Measurements from ENCODE around the gene ZNF709. TPM values are rescaled to one million over a fixed set of nuclear protein-coding genes. Genes with fewer than 3 reads are reported as not detected.

ZNF709 gene
- total and polyA plus RNA-seq, 2 of the 13 experiments (the other 11 are each of a cell fraction or from before 2014, with no cell fraction given) = 1.5 to 3.9 TPM

- TF ChIP-seq ZBTB7A (CRISPR knock-in tag; IDR thresholded peaks at IDR 0.05) (peak; percentile 96), ZNF350 (CRISPR knock-in tag; IDR thresholded peaks at IDR 0.05; ENCODE audit: borderline replicate concordance, low read depth) (peak; percentile 83), RCOR2 (CRISPR knock-in tag; IDR thresholded peaks at IDR 0.05) (no peak), ATM (IDR thresholded peaks at IDR 0.05; ENCODE audit: borderline replicate concordance) (no peak), TSC22D2 (CRISPR knock-in tag; IDR thresholded peaks at IDR 0.05; ENCODE audit: borderline replicate concordance) (0 out of 2 replicates have a peak, but pooled peaks have one; percentile 68), HNF1A (IDR thresholded peaks at IDR 0.05; ENCODE audit: low read depth) (no peak), HNF1A (CRISPR knock-in tag; IDR thresholded peaks at IDR 0.05; ENCODE audit: borderline replicate concordance) (peak; percentile 50; the same call in 1 of the 2 replicates), KLF12 (CRISPR knock-in tag; IDR thresholded peaks at IDR 0.05; ENCODE audit: borderline replicate concordance) (peak; percentile 70; the same call in 1 of the 2 replicates), KAT8 (CRISPR knock-in tag; IDR thresholded peaks at IDR 0.05) (peak; percentile 60; the same call in 1 of the 2 replicates), NCOR1 (IDR thresholded peaks at IDR 0.05; ENCODE audit: borderline replicate concordance, low read length) (peak; percentile 18; the same call in 1 of the 2 replicates), SP2 (CRISPR knock-in tag; IDR thresholded peaks at IDR 0.05) (peak; percentile 91), POLR2AphosphoS5 (IDR thresholded peaks at IDR 0.05; ENCODE audit: low read depth, low read length) (peak; percentile 91), ZNF580 (CRISPR knock-in tag; IDR thresholded peaks at IDR 0.05; ENCODE audit: borderline replicate concordance, low read depth) (peak; percentile 64; the same call in 1 of the 2 replicates), CEBPZ (IDR thresholded peaks at IDR 0.05; ENCODE audit: low read length) (no peak), HES4 (CRISPR knock-in tag; IDR thresholded peaks at IDR 0.05; ENCODE audit: borderline replicate concordance) (0 out of 2 replicates have a peak, but pooled peaks have one; percentile 39), ZNF225 (CRISPR knock-in tag; IDR thresholded peaks at IDR 0.05) (0 out of 2 replicates have a peak, but pooled peaks have one; percentile 73), ZNF101 (CRISPR knock-in tag; IDR thresholded peaks at IDR 0.05; ENCODE audit: borderline replicate concordance, low read depth) (no peak), RFXAP (CRISPR knock-in tag; IDR thresholded peaks at IDR 0.05; ENCODE audit: borderline replicate concordance) (peak; percentile 45; the same call in 1 of the 2 replicates)
- TF ChIP-seq, protein P1, sequence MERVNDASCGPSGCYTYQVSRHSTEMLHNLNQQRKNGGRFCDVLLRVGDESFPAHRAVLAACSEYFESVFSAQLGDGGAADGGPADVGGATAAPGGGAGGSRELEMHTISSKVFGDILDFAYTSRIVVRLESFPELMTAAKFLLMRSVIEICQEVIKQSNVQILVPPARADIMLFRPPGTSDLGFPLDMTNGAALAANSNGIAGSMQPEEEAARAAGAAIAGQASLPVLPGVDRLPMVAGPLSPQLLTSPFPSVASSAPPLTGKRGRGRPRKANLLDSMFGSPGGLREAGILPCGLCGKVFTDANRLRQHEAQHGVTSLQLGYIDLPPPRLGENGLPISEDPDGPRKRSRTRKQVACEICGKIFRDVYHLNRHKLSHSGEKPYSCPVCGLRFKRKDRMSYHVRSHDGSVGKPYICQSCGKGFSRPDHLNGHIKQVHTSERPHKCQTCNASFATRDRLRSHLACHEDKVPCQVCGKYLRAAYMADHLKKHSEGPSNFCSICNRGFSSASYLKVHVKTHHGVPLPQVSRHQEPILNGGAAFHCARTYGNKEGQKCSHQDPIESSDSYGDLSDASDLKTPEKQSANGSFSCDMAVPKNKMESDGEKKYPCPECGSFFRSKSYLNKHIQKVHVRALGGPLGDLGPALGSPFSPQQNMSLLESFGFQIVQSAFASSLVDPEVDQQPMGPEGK (CRISPR knock-in tag; IDR thresholded peaks at IDR 0.05) = peak; percentile 35; the same call in 1 of the 2 replicates
These were observed at the start of gene ZNF709 (continued) for GRCh38 chr19:12484371-12485051.
